Measurements from ENCODE around the gene C15orf62. TPM values are rescaled to one million over a fixed set of nuclear protein-coding genes. Genes with fewer than 3 reads are reported as not detected.

Gene C15orf62
- total RNA-seq, 1 experiment from 2014 or later: 0.45 TPM

DNA sequence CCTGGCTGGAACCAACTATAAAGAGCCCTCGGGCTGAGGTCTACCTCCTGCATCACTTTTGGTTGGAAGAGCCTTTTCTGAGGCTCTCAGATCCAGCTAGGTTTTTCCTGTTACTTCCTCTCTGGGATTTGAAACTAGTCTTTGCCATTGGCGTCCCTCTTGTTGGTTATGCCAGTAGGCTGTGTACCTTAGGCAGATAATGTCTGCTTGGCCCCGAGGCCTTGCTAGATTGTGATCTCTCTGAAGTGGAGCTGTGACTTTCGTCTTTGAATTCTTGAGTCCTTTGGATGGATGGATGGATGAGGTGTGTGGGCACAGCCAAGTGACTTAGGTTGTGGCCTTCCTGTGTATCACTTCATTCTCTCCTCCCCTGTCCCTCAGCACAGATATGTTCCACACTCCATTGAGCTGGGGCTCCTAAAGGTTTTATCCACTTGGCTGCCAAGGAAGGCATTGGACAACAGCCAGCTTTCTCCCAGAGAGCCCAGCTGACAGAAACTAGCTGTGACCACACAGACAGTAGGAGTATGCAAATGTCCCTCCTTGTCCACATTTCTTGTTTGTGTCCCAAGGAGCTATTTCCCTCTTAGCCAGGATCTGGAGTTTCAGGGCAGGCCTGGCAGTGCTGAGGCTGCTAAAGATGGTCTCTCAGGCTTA, 45.4 kb downstream of the C15orf62 start:
- no peak for DNase-seq (ENCODE audit: low spot score)

GRCh38 chr15:40819048-40819447, 49.3 kb downstream of the C15orf62 start:
- DNase-seq (ENCODE audit: low spot score): no peak

- no peak for DNase-seq (ENCODE audit: low spot score)
These were observed 51.4 kb downstream of the C15orf62 start for GRCh38 chr15:40821195-40821594.

Other genes starting within 250 kb of the C15orf62 start
- gene CCDC32, start 204.9 kb upstream of the C15orf62 start, total RNA-seq (2014; rRNA removed; shearing (Covaris generic)): 22.9 and 33.5 TPM in 2 replicates
- 13.6 and 18.2 TPM in 2 replicates for gene RPUSD2, start 200.7 kb upstream of the C15orf62 start, total RNA-seq (2014; rRNA removed; shearing (Covaris generic))
- gene KNL1, start 175.7 kb upstream of the C15orf62 start, total RNA-seq (2014; rRNA removed; shearing (Covaris generic)): 18.3 and 18.8 TPM in 2 replicates
- gene RAD51, start 74.8 kb upstream of the C15orf62 start, total RNA-seq (2014; rRNA removed; shearing (Covaris generic)): 8.5 and 13.5 TPM in 2 replicates
- 10.1 and 10.4 TPM in 2 replicates for gene RMDN3, start 14.7 kb upstream of the C15orf62 start, total RNA-seq (2014; rRNA removed; shearing (Covaris generic))
- gene GCHFR, start 5.9 kb upstream of the C15orf62 start, total RNA-seq (2014; rRNA removed; shearing (Covaris generic)): 43.2 and 49.0 TPM in 2 replicates
- 29.4 and 32.2 TPM in 2 replicates for gene ZFYVE19, start 37.1 kb downstream of the C15orf62 start, total RNA-seq (2014; rRNA removed; shearing (Covaris generic))
- gene DNAJC17, start 37.5 kb downstream of the C15orf62 start, total RNA-seq (2014; rRNA removed; shearing (Covaris generic)): 50.4 and 60.5 TPM in 2 replicates
- not detected in 2 replicates for gene PPP1R14D, start 58.7 kb downstream of the C15orf62 start, total RNA-seq (2014; rRNA removed; shearing (Covaris generic))
- 0.02 TPM in 1 of 2 replicates, not detected in the other for gene SPINT1, start 74.1 kb downstream of the C15orf62 start, total RNA-seq (2014; rRNA removed; shearing (Covaris generic))
- 0.41 TPM in 1 of 2 replicates, not detected in the other for gene RHOV, start 104.3 kb downstream of the C15orf62 start, total RNA-seq (2014; rRNA removed; shearing (Covaris generic))
- 13.3 and 18.5 TPM in 2 replicates for gene VPS18, start 124.5 kb downstream of the C15orf62 start, total RNA-seq (2014; rRNA removed; shearing (Covaris generic))
- 0.10 TPM in 1 of 2 replicates, not detected in the other for gene DLL4, start 159.4 kb downstream of the C15orf62 start, total RNA-seq (2014; rRNA removed; shearing (Covaris generic))
- 28.0 and 35.4 TPM in 2 replicates for gene CHAC1, start 183.5 kb downstream of the C15orf62 start, total RNA-seq (2014; rRNA removed; shearing (Covaris generic))

All from H4 (cell line).